Natural killer cell (primary cell): ENCODE measurements around the gene TREM1. TPM values are rescaled to one million over a fixed set of nuclear protein-coding genes. Genes with fewer than 3 reads are reported as not detected.

ENCODE experiments used
- ATAC-seq, 3 donors: fragments of 150-1000 bp in 2 of 3; fragments of 200-7000 bp in 1 of 3; cut with Tn5 transposase; 1 replicate in 1 of 3; 2 replicates in 2 of 3; pipeline ENCODE4 v1.10.0; 2021; ENCODE audit warnings: mild to moderate bottlenecking in 2 of 3, moderate library complexity in 2 of 3
- DNase-seq, 2 donors: peaks; one replicate each; pipeline versions ENCODE4 v3.0.0 to v3.0.0-alpha.2; 2013 to 2021; ENCODE audit warnings: mixed read lengths in 1 of 2
- H3K27ac ChIP-seq: one replicate; pipeline ENCODE4 v1.5.1; 2013; ENCODE audit warnings: mild to moderate bottlenecking, low read length
- H3K27me3 ChIP-seq: one replicate; pipeline ENCODE4 v1.6.1; 2013; ENCODE audit warnings: low read length; ENCODE audit not compliant: control insufficient read depth, insufficient read depth
- H3K36me3 ChIP-seq: one replicate; pipeline ENCODE4 v1.6.1; 2013; ENCODE audit warnings: low read length; ENCODE audit not compliant: control insufficient read depth, insufficient read depth
- H3K4me1 ChIP-seq: one replicate; pipeline ENCODE4 v1.6.1; 2013; ENCODE audit warnings: low read length; ENCODE audit not compliant: control insufficient read depth, insufficient read depth
- H3K4me3 ChIP-seq: one replicate; pipeline ENCODE4 v1.5.1; 2013; ENCODE audit warnings: low read length
- H3K9me3 ChIP-seq: one replicate; pipeline ENCODE4 v1.6.1; 2013; ENCODE audit warnings: low read length; ENCODE audit not compliant: control insufficient read depth, insufficient read depth
- H3K27ac Mint-ChIP-seq, 2 donors: one replicate each; pipeline ENCODE4 v1.8.0; 2022; ENCODE audit warnings: mild to moderate bottlenecking in 2 of 2, mixed read lengths in 2 of 2, moderate library complexity in 1 of 2
- H3K27me3 Mint-ChIP-seq, 2 donors: one replicate each; pipeline ENCODE4 v1.8.0; 2022; ENCODE audit warnings: low read depth in 2 of 2, mixed read lengths in 2 of 2
- H3K36me3 Mint-ChIP-seq: one replicate; pipeline ENCODE4 v1.8.0; 2022; ENCODE audit warnings: mixed read lengths
- H3K4me1 Mint-ChIP-seq, 2 donors: one replicate each; pipeline ENCODE4 v1.8.0; 2022; ENCODE audit warnings: mixed read lengths in 2 of 2
- H3K4me3 Mint-ChIP-seq: one replicate; pipeline ENCODE4 v1.8.0; 2022; ENCODE audit warnings: mild to moderate bottlenecking, moderate library complexity, mixed read lengths
- H3K9me3 Mint-ChIP-seq, 2 donors: one replicate each; pipeline ENCODE4 v1.8.0; 2022; ENCODE audit warnings: mixed read lengths in 2 of 2
- CTCF ChIP-seq: fragments of 200-600 bp; IDR thresholded peaks from one replicate; pipeline ENCODE4 v1.8.0; 2022; ENCODE audit warnings: antibody characterized with exemption
- WGBS: methylation state at CpG from one replicate; pipeline ENCODE4 v1.1.7; 2013; ENCODE audit warnings: missing lambda C conversion rate; ENCODE audit not compliant: insufficient coverage; 5-methylcytosine and 5-hydroxymethylcytosine counted together
- intact Hi-C: fragments of 100-400 bp; cut with micrococcal nuclease; formaldehyde crosslinking; loops from one replicate; pipeline ENCODE4 v1.14.2; 2022
- total RNA-seq, 4 donors: library from RNA; stranded (reverse); fragments of 120-200 nt in 1 of 4; gene quantifications; one replicate each; pipeline versions ENCODE4 v1.2.3 to v1.2.4, GENCODE V29; 2013 to 2022

Gene TREM1
- total RNA-seq, 3 donors from 2014 or later (not counting 1 experiment from before 2014, with no cell fraction given), result 9.5 to 44.2 (median 9.8) TPM

DNA sequence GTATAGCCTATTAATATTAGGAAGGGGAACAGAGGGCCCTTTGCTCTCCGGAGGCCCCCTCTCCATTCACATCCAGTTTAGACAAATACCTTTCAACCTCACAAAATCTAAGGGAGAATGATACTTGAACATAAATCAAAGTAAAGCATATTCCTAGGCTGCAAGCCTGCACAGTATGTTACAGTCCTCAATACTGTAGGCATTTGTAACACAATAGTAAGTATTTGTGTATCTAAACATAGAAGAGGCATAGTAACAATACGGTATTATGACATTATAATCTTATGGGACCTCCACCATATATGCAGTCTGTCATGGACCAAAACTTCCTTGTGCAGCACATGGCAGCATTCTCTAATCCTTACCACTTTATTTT is 2.3 kb upstream of the TREM1 start:
- no peak overlapping the region for H3K27ac Mint-ChIP-seq
- peaks cover 4 to 15% of the 10 kb centered on the region in 2 donors for H3K27me3 Mint-ChIP-seq
- intact Hi-C loops, result no loop called here
- DNase-seq (no peak), ATAC-seq (no peak)
- H3K4me1 Mint-ChIP-seq, result peaks cover 0 to 4% of the 10 kb centered on the region in 2 donors
- no peak overlapping the region for H3K4me3 Mint-ChIP-seq
- TF ChIP-seq CTCF, result no peak
- H3K9me3 Mint-ChIP-seq, result no peaks in the 10 kb centered on the region
- H3K36me3 Mint-ChIP-seq, result no peaks in the 10 kb centered on the region
- Histone ChIP-seq H3K27ac (no peak overlapping the region), H3K9me3 (no peaks in the 10 kb centered on the region), H3K4me1 (no peaks in the 10 kb centered on the region), H3K36me3 (no peaks in the 10 kb centered on the region), H3K4me3 (no peak overlapping the region), H3K27me3 (peaks cover 2% of the 10 kb centered on the region)
- 100% methylated on average over 1 of the region's 2 CpGs for WGBS

- DNase-seq, result no peak
- Mint-ChIP-seq H3K27ac (no peak overlapping the region), H3K4me3 (no peak overlapping the region), H3K9me3 (no peaks in the 10 kb centered on the region), H3K27me3 (peaks cover 4 to 15% of the 10 kb centered on the region in 2 donors), H3K4me1 (peaks cover 0 to 4% of the 10 kb centered on the region in 2 donors), H3K36me3 (no peaks in the 10 kb centered on the region)
- Histone ChIP-seq H3K9me3 (no peaks in the 10 kb centered on the region), H3K27ac (no peak overlapping the region), H3K27me3 (peaks cover 2% of the 10 kb centered on the region), H3K4me1 (no peaks in the 10 kb centered on the region), H3K4me3 (no peak overlapping the region), H3K36me3 (no peaks in the 10 kb centered on the region)
- 74% methylated on average over 5 of the region's 6 CpGs for WGBS
- TF ChIP-seq CTCF, result no peak
- intact Hi-C loops, result no loop called here
- no peak for ATAC-seq
These were observed 1.7 kb upstream of the TREM1 start for GRCh38 chr6:41288030-41288753.

GRCh38 chr6:41284726-41285125 is 1.8 kb downstream of the TREM1 start:
- Histone ChIP-seq H3K27ac (no peak overlapping the region), H3K4me1 (no peaks in the 10 kb centered on the region), H3K36me3 (no peaks in the 10 kb centered on the region), H3K9me3 (no peaks in the 10 kb centered on the region), H3K27me3 (peaks cover 2% of the 10 kb centered on the region), H3K4me3 (no peak overlapping the region)
- no peaks in the 10 kb centered on the region for H3K9me3 Mint-ChIP-seq
- DNase-seq (no peak), ATAC-seq (no peak)
- H3K4me1 Mint-ChIP-seq, result peaks cover 0 to 4% of the 10 kb centered on the region in 2 donors
- TF ChIP-seq CTCF, result no peak
- H3K27me3 Mint-ChIP-seq, result peaks cover 8 to 15% of the 10 kb centered on the region in 2 donors
- no peak overlapping the region for H3K4me3 Mint-ChIP-seq
- 89% methylated on average over 1 of the region's 1 CpG for WGBS
- H3K36me3 Mint-ChIP-seq, result no peaks in the 10 kb centered on the region
- H3K27ac Mint-ChIP-seq, result no peak overlapping the region
- intact Hi-C loops, result no loop called here

- ATAC-seq, result no peak
- Mint-ChIP-seq H3K27me3 (peaks cover 8 to 15% of the 10 kb centered on the region in 2 donors), H3K4me3 (no peak overlapping the region), H3K27ac (no peak overlapping the region), H3K9me3 (no peaks in the 10 kb centered on the region), H3K36me3 (no peaks in the 10 kb centered on the region), H3K4me1 (peaks cover 6 to 13% of the 10 kb centered on the region in 2 donors)
- intact Hi-C loops, result no loop called here
- no peak for DNase-seq
- no peak overlapping the region for H3K4me3 ChIP-seq
- no peak for TF ChIP-seq CTCF
- H3K36me3 ChIP-seq, result no peaks in the 10 kb centered on the region
- 79% methylated on average over 3 of the region's 3 CpGs for WGBS
- H3K27me3 ChIP-seq, result peaks cover 2% of the 10 kb centered on the region
- peaks cover 6% of the 10 kb centered on the region for H3K4me1 ChIP-seq
- H3K9me3 ChIP-seq, result no peaks in the 10 kb centered on the region
- no peak overlapping the region for H3K27ac ChIP-seq
These were observed 2.9 kb downstream of the TREM1 start for GRCh38 chr6:41283600-41283999.
